GM18873 (cell line): ENCODE data around the gene TNFRSF13B.
"Not testable (repeated sequence)": the region's sequence is repeated elsewhere in the genome, so short reads cannot be mapped to it uniquely, and the experiment has no call there.

Experiments used
- ATAC-seq: cut with Tn5 transposase; IDR thresholded peaks from one replicate; pipeline ENCODE4 v1.9.1; 2021; ENCODE audit warnings: mild to moderate bottlenecking, moderate library complexity, moderate number of reproducible peaks; ENCODE audit not compliant: unreplicated experiment, low FRiP score

Gene TNFRSF13B

GRCh38 chr17:16929035-16929680 is 42.8 kb downstream of the TNFRSF13B start:
- no peak for ATAC-seq

DNA sequence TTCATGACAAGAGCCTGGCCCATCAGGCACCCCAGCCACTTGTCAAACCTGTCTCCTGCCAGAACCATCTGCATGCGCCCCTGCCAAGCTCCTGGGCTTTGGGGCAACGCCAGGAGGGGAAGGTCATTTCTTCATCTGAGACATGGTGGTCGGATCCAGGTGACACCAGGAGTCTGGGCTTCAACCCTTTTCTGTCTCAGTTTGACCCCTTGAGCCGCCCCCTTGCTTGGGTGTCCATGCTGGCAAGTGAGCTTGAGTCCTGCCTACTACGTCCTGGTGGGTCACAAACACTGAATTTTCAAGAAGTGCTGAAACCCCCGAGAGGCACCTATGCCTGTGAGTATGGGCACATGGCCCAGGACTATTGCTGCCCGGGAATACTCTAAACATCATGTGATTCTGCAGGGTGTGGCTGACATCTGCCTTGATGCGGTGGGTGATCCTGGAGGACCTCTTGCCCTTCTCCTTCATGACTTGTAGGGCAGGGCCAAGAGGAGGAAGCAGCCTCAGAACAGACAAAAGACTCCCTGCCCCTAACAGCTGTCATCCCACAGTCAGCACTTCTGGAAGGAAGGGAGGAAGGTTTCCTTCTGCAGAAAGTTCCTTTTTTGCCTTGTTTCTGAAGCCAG is 43.4 kb downstream of the TNFRSF13B start:
- no peak for ATAC-seq

GRCh38 chr17:16927641-16928321 is 44.1 kb downstream of the TNFRSF13B start:
- ATAC-seq, result no peak

- ATAC-seq, result no peak
Observed at GRCh38 chr17:16926571-16927451, 45.1 kb downstream of the TNFRSF13B start.

- no peak for ATAC-seq
Observed at GRCh38 chr17:16926061-16926511, 45.8 kb downstream of the TNFRSF13B start.

GRCh38 chr17:16925461-16926060 is 46.4 kb downstream of the TNFRSF13B start:
- no peak for ATAC-seq

GRCh38 chr17:16924696-16925440 is 47.0 kb downstream of the TNFRSF13B start:
- ATAC-seq, result no peak

GRCh38 chr17:16923904-16924695 is 47.8 kb downstream of the TNFRSF13B start:
- no peak for ATAC-seq

DNA sequence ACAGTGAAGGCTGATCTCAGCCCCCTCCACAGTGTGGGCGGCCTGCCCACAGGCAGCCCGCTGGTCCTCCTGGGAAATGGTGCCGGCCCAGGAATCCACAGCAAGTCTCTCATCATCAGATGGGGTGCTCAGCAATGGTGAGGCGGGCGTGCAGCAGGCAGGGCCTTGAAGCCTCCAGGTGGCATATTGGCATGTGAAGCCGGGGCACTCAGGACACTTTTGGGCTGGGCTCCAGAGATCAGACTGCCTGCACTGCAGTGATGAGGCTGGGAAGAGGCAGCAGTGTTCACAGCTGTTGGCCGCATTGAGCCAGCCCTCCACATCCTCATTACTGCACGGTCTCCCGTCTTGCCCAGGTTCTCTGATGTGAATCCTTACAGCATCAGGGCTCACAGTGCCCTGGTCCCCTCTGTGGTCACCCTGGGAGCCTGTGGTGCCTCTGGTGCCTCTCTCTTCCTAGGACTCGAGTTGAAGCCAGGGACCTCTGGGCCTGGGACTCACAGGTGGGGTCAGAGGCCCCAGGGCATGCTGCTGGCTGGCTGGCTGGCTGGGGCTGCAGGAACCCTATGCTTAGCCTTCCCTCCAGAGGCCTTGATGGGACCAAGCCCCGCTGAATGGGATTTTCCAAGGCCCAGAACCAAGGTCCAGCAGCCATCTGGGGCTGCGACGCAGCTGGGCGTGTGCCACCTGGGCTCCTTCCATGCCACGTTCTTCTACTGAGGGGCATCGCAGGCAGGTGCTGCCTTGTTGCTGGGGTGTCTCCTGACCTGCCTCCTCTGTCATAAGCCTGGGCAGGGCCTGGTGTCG is 48.6 kb downstream of the TNFRSF13B start:
- no peak for ATAC-seq

GRCh38 chr17:16922386-16923096 is 49.4 kb downstream of the TNFRSF13B start:
- no peak for ATAC-seq

- ATAC-seq, result not testable (repeated sequence)
Observed at GRCh38 chr17:16921451-16921850, 50.5 kb downstream of the TNFRSF13B start.

DNA sequence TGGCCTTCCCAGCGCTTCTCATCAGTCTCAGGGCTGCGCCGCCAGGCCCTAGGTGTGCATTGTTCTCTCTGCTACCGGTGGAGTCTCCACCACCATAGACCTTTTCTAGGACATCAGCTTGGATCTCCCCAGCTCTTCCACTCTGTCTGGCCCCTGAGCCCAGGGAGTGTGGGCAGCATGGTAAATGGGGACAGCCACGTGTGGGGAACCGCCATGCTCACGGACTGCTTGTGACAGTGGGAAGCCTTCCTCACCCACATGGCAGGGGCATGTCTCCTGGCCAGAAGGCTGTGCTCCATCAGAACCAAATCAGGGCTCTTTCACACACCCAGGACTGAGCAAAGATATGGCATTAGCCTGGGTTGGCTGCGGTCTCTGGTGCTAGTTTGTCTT is 51.3 kb downstream of the TNFRSF13B start:
- no peak for ATAC-seq

DNA sequence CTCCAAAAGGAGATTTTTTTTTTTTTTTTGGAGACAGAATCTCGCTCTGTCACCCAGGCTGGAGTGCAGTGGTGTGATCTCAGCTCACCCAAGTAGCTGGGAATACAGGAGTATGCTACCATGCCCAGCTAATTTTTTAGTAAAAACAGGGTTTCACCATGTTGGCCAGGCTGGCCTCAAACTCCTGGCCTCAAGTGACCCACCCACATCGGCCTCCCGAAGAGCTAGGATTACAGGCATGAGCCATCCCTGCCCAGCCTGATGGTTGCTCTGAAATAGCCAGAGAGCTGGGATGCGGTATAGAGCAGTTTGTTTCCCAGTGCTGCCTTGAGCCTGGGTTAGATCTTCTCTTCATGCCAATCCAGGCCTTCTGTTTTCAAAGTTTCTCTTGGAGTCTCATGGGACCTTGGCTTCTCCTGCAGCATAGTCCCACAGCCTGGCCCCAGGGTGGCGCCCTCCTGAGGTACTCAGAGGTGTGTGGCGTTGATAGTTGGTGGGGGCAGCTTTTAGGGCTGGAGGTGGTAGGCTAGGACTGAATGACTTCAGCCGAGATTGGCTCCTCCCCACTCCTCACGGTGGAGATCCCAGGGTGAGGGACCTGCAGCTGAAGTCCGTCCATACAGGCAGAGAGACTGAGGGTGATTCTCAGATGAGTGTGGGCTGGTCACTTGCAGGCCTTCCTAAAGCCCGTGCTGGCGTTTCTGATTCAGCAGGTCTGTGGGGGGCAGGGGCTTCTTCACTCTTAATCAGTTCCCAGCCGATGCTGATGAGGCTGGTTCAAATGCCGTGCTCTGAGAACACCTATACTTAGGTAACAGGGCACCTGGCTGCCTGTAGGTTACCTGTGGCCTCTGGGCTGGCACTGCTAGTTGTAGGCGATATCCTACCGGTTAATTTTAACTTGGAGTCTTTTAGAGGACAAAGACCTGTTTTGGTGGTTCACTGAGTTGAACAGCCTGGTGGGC is 52.0 kb downstream of the TNFRSF13B start:
- no peak for ATAC-seq

DNA sequence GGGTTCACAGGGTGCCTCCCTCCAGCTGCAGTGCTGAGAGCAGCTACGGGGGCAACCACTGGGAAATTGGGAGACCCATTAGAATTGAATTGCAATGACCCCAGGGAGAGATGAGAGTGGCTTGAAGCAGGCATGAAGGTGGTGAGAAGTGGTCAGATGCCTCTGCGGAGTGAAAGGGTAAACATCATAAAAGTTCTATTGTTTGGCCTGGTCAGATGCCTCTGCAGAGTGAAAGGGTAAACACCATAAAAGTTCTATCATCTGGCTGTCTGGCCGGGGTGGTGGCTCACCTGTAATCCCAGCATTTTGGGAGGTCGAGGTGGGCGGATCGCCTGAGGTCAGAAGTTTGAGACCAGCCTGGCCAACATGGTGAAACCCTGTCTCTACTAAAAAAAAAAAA is 53.5 kb downstream of the TNFRSF13B start:
- ATAC-seq, result no peak

- ATAC-seq, result no peak
Observed at GRCh38 chr17:16917671-16918394, 54.1 kb downstream of the TNFRSF13B start.

GRCh38 chr17:16916557-16916920 is 55.4 kb downstream of the TNFRSF13B start:
- ATAC-seq, result no peak
